CD14-positive monocyte (primary cell): ENCODE data around the gene TTC7B. TPM values are rescaled to one million over a fixed set of nuclear protein-coding genes. Genes with fewer than 3 reads are reported as not detected.

Experiments
- DNase-seq, 3 donors: peaks; one replicate each; pipeline ENCODE4 v3.0.0-alpha.2; 2011 to 2022
- H2AFZ ChIP-seq: 2 replicates; pipeline ENCODE4 v1.6.0; 2012; ENCODE audit warnings: mild to moderate bottlenecking, low read depth, low read length, inconsistent platforms; ENCODE audit not compliant: insufficient read depth, poor library complexity, severe bottlenecking
- H3K27ac ChIP-seq, 2 donors: 1 replicate in 1 of 2; 2 replicates in 1 of 2; pipeline ENCODE4 v1.5.1; 2012 to 2013; ENCODE audit warnings: low read length in 2 of 2, control low read depth in 1 of 2, inconsistent platforms in 1 of 2, low read depth in 1 of 2, mild to moderate bottlenecking in 1 of 2
- H3K27me3 ChIP-seq, 2 donors: one replicate each; pipeline versions ENCODE4 v1.6.0 to v1.6.1; 2011 to 2013; ENCODE audit warnings: low read length in 2 of 2; ENCODE audit not compliant: control insufficient read depth in 2 of 2, insufficient read depth in 2 of 2
- H3K36me3 ChIP-seq, 2 donors: replicated peaks in 1 of 2; 1 replicate in 1 of 2; 2 replicates in 1 of 2; pipeline versions ENCODE4 v1.5.1 to v1.6.1; 2012 to 2013; ENCODE audit warnings: low read length in 2 of 2, control low read depth in 1 of 2, inconsistent platforms in 1 of 2, mild to moderate bottlenecking in 1 of 2; ENCODE audit not compliant: insufficient read depth in 2 of 2, control insufficient read depth in 1 of 2
- H3K4me1 ChIP-seq, 2 donors: 1 replicate in 1 of 2; 2 replicates in 1 of 2; pipeline versions ENCODE4 v1.5.1 to v1.6.1; 2012 to 2013; ENCODE audit warnings: low read length in 2 of 2, control low read depth in 1 of 2, inconsistent platforms in 1 of 2, mild to moderate bottlenecking in 1 of 2, moderate library complexity in 1 of 2; ENCODE audit not compliant: insufficient read depth in 2 of 2, control insufficient read depth in 1 of 2
- H3K4me2 ChIP-seq: replicated peaks from 2 replicates; pipeline ENCODE3; 2012; ENCODE audit warnings: low read length, moderate library complexity, mild to moderate bottlenecking; ENCODE audit not compliant: poor library complexity, severe bottlenecking; ENCODE audit errors: extremely low read depth
- H3K4me3 ChIP-seq, 3 experiments: fragments of 200-600 bp in 1 of 3; sonication (generic) in 1 of 3; replicated peaks in 1 of 3; 1 replicate in 2 of 3; 2 replicates in 1 of 3; pipeline ENCODE4 v1.5.1; 2011 to 2013; ENCODE audit warnings: low read length in 3 of 3, mild to moderate bottlenecking in 3 of 3, control low read depth in 2 of 3, low read depth in 2 of 3, inconsistent platforms in 1 of 3, moderate library complexity in 1 of 3
- H3K79me2 ChIP-seq: 2 replicates; pipeline ENCODE4 v1.6.0; 2012; ENCODE audit warnings: mild to moderate bottlenecking, control low read depth, inconsistent platforms, low read length, moderate library complexity; ENCODE audit not compliant: insufficient read depth
- H3K9ac ChIP-seq: 2 replicates; pipeline ENCODE4 v1.6.0; 2017; ENCODE audit warnings: low read length, mild to moderate bottlenecking; ENCODE audit not compliant: insufficient read depth, poor library complexity, severe bottlenecking
- H3K9me3 ChIP-seq, 2 donors: replicated peaks in 1 of 2; 1 replicate in 1 of 2; 2 replicates in 1 of 2; pipeline versions ENCODE4 v1.5.1 to v1.6.1; 2012 to 2013; ENCODE audit warnings: low read length in 2 of 2, control low read depth in 1 of 2; ENCODE audit not compliant: control insufficient read depth in 1 of 2, insufficient read depth in 1 of 2
- H4K20me1 ChIP-seq: 2 replicates; pipeline ENCODE4 v1.6.0; 2012; ENCODE audit warnings: mild to moderate bottlenecking, low read length, control low read depth, moderate library complexity; ENCODE audit not compliant: insufficient read depth
- H3K27ac Mint-ChIP-seq, 7 donors: one replicate each; pipeline ENCODE4 v1.8.0; 2020; ENCODE audit warnings: mild to moderate bottlenecking in 7 of 7, mixed read lengths in 7 of 7, moderate library complexity in 6 of 7, inconsistent platforms in 2 of 7
- H3K27me3 Mint-ChIP-seq, 3 donors: one replicate each; pipeline ENCODE4 v1.8.0; 2021 to 2022; ENCODE audit warnings: low read depth in 3 of 3, mild to moderate bottlenecking in 3 of 3, mixed read lengths in 3 of 3, moderate library complexity in 3 of 3, inconsistent platforms in 1 of 3
- H3K36me3 Mint-ChIP-seq, 2 donors: one replicate each; pipeline ENCODE4 v1.8.0; 2020; ENCODE audit warnings: mixed read lengths in 2 of 2, inconsistent platforms in 1 of 2, mild to moderate bottlenecking in 1 of 2
- H3K4me1 Mint-ChIP-seq: one replicate; pipeline ENCODE4 v1.8.0; 2020; ENCODE audit warnings: mild to moderate bottlenecking, mixed read lengths
- H3K4me3 Mint-ChIP-seq, 2 donors: one replicate each; pipeline ENCODE4 v1.8.0; 2020; ENCODE audit warnings: mild to moderate bottlenecking in 2 of 2, mixed read lengths in 2 of 2, moderate library complexity in 1 of 2
- H3K9me3 Mint-ChIP-seq, 7 donors: one replicate each; pipeline ENCODE4 v1.8.0; 2020 to 2022; ENCODE audit warnings: mixed read lengths in 7 of 7, mild to moderate bottlenecking in 6 of 7, moderate library complexity in 6 of 7, inconsistent platforms in 2 of 7
- CTCF ChIP-seq: fragments of 200-600 bp; IDR thresholded peaks from one replicate; pipeline ENCODE4 v1.8.0; 2022; ENCODE audit warnings: antibody characterized with exemption, mild to moderate bottlenecking
- WGBS: methylation state at CpG from one replicate; pipeline ENCODE4 v1.1.5; 2013; ENCODE audit warnings: missing lambda C conversion rate; ENCODE audit not compliant: insufficient coverage; 5-methylcytosine and 5-hydroxymethylcytosine counted together
- intact Hi-C, 2 donors: fragments of 100-400 bp; cut with micrococcal nuclease; formaldehyde crosslinking; loops; one replicate each; pipeline versions ENCODE4 v1.15.0 to v1.15.1; 2023
- polyA plus RNA-seq, 3 donors: library from polyadenylated mRNA; depleted of rRNA in 1 of 3; unstranded in 2 of 3; stranded (reverse) in 1 of 3; fragments of 300-500 nt in 2 of 3; fragments of >200 nt in 1 of 3; fragmentation: Illumina TruSeq in 2 of 3; gene quantifications; 1 replicate in 2 of 3; 2 replicates in 1 of 3; pipeline ENCODE4 v1.2.3, GENCODE V29; 2012 to 2021

Gene TTC7B
- polyA plus RNA-seq, 3 donors = 0.87 to 2.6 (median 1.2) TPM

- no peak overlapping the region for H3K4me3 Mint-ChIP-seq
- no peaks in the 10 kb centered on the region for H3K4me1 ChIP-seq
- H3K9me3 ChIP-seq = peaks cover 0 to 4% of the 10 kb centered on the region in 2 donors
- no peak overlapping the region for H3K27ac Mint-ChIP-seq
- no peak overlapping the region for H3K27ac ChIP-seq
- no peak overlapping the region for H3K4me2 ChIP-seq
- H3K27me3 Mint-ChIP-seq = no peaks in the 10 kb centered on the region
- no peaks in the 10 kb centered on the region for H3K36me3 ChIP-seq
- H3K9ac ChIP-seq = no peak overlapping the region
- DNase-seq = no peak
- no peaks in the 10 kb centered on the region for H3K27me3 ChIP-seq
- no peaks in the 10 kb centered on the region for H3K79me2 ChIP-seq
- intact Hi-C loops = no loop called here
- no peak overlapping the region for H2AFZ ChIP-seq
- no peak for TF ChIP-seq CTCF
- H3K9me3 Mint-ChIP-seq = peaks cover 0 to 9% (median 2%) of the 10 kb centered on the region in 7 donors
- no peaks in the 10 kb centered on the region for H4K20me1 ChIP-seq
- no peaks in the 10 kb centered on the region for H3K4me1 Mint-ChIP-seq
- H3K36me3 Mint-ChIP-seq = no peaks in the 10 kb centered on the region
- over 99% methylated on average over 13 of the region's 14 CpGs for WGBS
- H3K4me3 ChIP-seq = no peak overlapping the region
Observed at GRCh38 chr14:90553298-90553920, 262.8 kb downstream of the TTC7B start.

- intact Hi-C loops = no loop called here
- TF ChIP-seq CTCF = no peak
- no peak overlapping the region for H3K27ac Mint-ChIP-seq
- no peak overlapping the region for H3K9ac ChIP-seq
- no peak overlapping the region for H3K27ac ChIP-seq
- H3K4me1 Mint-ChIP-seq = no peaks in the 10 kb centered on the region
- DNase-seq = no peak
- no peaks in the 10 kb centered on the region for H3K27me3 ChIP-seq
- H3K4me3 ChIP-seq = no peak overlapping the region
- no peaks in the 10 kb centered on the region for H3K36me3 ChIP-seq
- peaks cover 0 to 9% (median 2%) of the 10 kb centered on the region in 7 donors for H3K9me3 Mint-ChIP-seq
- no peak overlapping the region for H3K4me2 ChIP-seq
- H3K9me3 ChIP-seq = peaks cover 0 to 4% of the 10 kb centered on the region in 2 donors
- no peaks in the 10 kb centered on the region for H3K36me3 Mint-ChIP-seq
- 93% methylated on average over 13 of the region's 17 CpGs for WGBS
- no peaks in the 10 kb centered on the region for H3K79me2 ChIP-seq
- no peak overlapping the region for H2AFZ ChIP-seq
- H3K4me1 ChIP-seq = no peaks in the 10 kb centered on the region
- no peaks in the 10 kb centered on the region for H3K27me3 Mint-ChIP-seq
- no peaks in the 10 kb centered on the region for H4K20me1 ChIP-seq
- no peak overlapping the region for H3K4me3 Mint-ChIP-seq
Observed at GRCh38 chr14:90552465-90553297, 263.5 kb downstream of the TTC7B start.
